KOPT-K1 (cell line): ENCODE data around the gene STEAP1.
"Not testable (repeated sequence)": the region's sequence is repeated elsewhere in the genome, so short reads cannot be mapped to it uniquely, and the experiment has no call there.

ENCODE experiments used
- H3K27ac ChIP-seq: fragments of 200-600 bp; sonication (generic); 2 replicates; pipeline ENCODE4 v1.5.1; 2016; ENCODE audit warnings: antibody characterized with exemption, mild to moderate bottlenecking, low read depth, low read length; ENCODE audit not compliant: poor library complexity, severe bottlenecking
- H3K36me3 ChIP-seq: fragments of 200-600 bp; sonication (generic); 2 replicates; pipeline ENCODE4 v1.5.1; 2017; ENCODE audit warnings: antibody characterized with exemption, mild to moderate bottlenecking, low read length, moderate library complexity; ENCODE audit not compliant: insufficient read depth
- H3K9me3 ChIP-seq: fragments of 200-600 bp; sonication (generic); 2 replicates; pipeline ENCODE4 v1.5.1; 2017; ENCODE audit warnings: antibody characterized with exemption, low read length, mild to moderate bottlenecking; ENCODE audit not compliant: insufficient read depth, poor library complexity, severe bottlenecking

The STEAP1 gene

DNA sequence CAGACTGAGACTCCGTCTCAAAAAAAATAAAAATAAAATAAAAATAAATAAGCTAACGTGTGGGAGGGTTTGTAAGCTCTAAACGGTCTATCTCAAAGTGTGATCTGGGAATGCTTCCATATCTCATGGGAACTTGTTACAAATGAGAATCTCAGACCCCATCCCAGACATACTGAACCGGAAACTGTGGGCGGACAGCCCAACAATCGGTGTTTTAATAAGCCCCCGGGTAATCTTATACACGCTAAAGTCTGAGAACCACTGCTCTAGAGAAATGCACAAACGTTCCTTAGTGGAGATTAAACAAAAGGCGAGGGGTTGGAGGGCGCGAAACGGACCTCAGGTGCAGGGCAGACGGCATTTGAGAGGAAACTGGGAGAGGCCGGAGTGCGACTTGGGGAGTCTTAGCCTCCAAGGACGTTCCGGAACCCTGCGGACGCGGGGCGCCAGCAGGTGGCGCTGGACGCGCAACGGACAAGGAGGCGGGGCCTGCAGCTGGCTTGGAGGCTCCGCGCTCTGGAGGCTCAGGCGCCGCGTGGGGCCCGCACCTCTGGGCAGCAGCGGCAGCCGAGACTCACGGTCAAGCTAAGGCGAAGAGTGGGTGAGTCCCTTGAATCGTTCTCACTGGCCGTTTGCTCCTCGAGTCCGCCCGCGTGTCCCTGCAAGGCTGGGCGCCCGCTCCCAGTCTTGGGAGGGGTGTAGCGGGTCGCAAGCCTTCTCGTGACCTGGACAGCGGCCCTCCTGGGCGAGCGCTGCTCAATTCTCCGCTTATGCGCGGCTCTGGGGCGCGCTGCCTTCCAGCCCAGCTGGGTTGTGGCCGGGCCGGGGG, at the start of gene STEAP1:
Gene STEAP1, plus strand, starts transcription at position 527 of the 829 bp plus-strand sequence. CDS start 5,320 bp downstream, outside the sequence.
- H3K36me3 ChIP-seq, H3K27ac ChIP-seq, H3K9me3 ChIP-seq: not testable (repeated sequence)

DNA sequence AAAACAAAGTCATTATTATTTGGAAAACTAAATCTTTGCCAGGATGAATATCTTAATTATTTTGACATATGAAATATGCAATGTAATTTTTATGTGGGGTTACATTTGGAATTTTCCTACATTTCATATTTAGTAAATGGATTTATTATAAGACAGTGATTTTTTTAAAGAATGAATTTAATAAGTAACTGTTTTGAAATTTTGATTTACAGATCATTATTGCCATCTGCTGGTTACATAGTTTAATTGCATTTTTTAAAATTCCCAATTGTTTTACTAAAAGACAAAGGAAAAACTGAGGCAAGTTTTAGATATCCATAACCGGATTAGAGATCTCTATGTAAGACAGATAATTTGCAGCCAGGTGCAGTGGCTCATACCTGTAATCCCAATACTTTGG, 39.3 kb upstream of the STEAP1 start:
- H3K27ac ChIP-seq, H3K36me3 ChIP-seq: not testable (repeated sequence)

GRCh38 chr7:90118551-90119177, 35.6 kb upstream of the STEAP1 start:
- H3K27ac ChIP-seq, H3K36me3 ChIP-seq: not testable (repeated sequence)

More for the DNA sequence above, 39.3 kb upstream of the STEAP1 start:
- not testable (repeated sequence) for H3K9me3 ChIP-seq

DNA sequence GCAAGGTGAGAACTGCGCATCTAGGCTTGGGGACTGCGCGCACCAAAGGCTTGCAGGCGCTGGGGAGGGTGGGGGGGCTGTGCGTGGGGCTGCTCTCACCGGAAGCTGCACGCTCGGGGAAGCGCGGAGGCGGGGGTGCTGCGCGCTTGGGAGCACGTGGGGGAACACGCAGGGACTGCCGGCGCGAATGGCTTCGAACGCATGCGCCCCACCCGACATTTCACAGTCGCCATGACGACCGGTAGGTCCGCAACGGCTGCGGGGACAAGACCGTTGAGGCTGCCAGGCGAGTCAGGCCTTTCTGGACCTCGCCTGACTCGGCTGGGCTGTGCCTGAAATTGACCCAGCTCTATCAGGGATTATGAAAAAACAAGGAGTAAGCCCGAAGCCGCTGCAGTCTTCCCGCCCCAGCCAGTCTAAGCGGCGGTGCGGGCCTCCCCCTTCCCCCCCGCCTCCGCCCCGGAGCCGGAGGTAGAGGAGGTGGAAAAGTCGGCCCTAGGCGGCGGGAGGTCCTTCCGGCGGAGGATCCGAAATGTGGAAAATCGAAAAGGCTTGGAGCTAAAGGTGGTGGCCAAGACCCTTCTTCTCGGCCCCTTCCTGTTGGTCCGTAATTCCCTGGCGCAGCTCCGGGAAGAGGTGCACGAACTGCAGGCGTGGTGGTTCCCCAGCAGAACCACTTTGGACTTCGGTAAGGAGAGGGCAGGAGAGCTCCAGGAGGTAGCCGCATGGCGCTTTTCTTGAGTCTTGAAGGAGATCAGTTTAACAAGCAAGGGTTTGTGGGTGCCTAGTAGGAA, 34.9 kb upstream of the STEAP1 start:
- no peaks in the 10 kb centered on the region for H3K36me3 ChIP-seq
- no peak overlapping the region for H3K27ac ChIP-seq

More at GRCh38 chr7:90118551-90119177, 35.6 kb upstream of the STEAP1 start:
- not testable (repeated sequence) for H3K9me3 ChIP-seq

GRCh38 chr7:90120205-90120604, 34.1 kb upstream of the STEAP1 start:
- H3K36me3 ChIP-seq, H3K27ac ChIP-seq, H3K9me3 ChIP-seq: not testable (repeated sequence)

More for the DNA sequence above, 34.9 kb upstream of the STEAP1 start:
- H3K9me3 ChIP-seq, result no peaks in the 10 kb centered on the region

- not testable (repeated sequence) for H3K27ac ChIP-seq, H3K36me3 ChIP-seq, H3K9me3 ChIP-seq
These were observed 22.5 kb upstream of the STEAP1 start for GRCh38 chr7:90131746-90132145.

DNA sequence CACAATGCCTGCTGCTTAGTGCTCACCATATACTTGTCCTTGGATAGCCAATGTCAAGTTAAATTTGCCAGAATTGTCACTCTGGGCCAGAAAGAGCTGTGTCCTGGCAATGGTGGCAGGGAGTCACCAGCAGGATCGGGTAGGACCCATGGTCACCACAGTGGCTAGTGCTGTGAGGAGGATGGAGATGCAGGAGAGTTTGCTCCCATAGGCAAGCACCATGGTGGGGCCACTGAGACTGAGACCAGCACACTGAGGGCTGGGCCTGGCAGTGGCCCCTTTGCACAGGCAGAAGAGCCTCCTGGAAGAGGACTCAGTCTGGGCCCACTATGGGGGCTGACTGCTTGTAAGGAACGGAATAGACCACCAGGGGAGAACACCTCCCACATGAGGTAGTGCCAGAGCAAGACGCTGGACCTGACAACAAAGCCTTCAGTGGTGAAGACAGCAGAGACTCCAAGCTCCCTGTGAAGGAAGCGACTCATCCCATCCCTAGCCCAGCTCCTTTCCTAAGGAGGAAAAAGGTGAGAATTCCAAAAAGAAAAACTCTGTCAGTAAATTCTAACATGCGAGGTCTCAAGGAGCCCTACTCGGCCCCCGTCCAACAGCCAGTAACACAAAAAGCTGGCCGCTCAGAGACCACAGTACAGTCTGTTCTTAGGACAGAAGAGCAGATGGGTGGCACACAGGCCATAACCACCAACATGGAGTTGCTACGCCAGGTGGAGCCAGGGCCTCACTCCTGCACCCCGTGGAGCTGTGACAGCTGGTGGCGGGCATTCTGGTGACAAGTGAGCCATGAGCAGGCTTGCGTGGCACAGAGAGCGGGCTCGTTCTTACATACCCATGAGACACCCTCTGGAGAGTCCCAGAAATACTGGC, 6.9 kb upstream of the STEAP1 start:
- not testable (repeated sequence) for H3K27ac ChIP-seq, H3K9me3 ChIP-seq, H3K36me3 ChIP-seq

GRCh38 chr7:90149428-90149827, 4.8 kb upstream of the STEAP1 start:
- H3K36me3 ChIP-seq, H3K27ac ChIP-seq, H3K9me3 ChIP-seq: not testable (repeated sequence)

DNA sequence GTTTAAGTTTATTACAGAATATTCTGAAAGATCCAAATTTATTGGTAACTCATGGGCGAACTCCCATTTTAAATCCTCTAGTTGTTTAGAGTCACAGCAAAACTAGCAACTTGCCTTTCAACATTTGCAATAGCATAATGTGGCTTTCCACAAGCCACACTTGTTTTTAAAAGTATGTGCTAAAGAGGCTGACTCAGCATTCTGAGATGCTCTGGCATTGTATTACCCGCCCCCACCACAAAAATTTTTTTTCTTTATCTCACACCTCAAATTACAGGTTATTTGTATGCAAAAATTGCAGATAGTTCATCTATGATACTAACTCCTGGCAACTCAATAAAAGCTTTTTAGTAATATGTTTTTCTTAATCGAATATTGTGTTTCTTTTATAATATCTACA, 2.4 kb upstream of the STEAP1 start:
- not testable (repeated sequence) for H3K36me3 ChIP-seq, H3K9me3 ChIP-seq, H3K27ac ChIP-seq

DNA sequence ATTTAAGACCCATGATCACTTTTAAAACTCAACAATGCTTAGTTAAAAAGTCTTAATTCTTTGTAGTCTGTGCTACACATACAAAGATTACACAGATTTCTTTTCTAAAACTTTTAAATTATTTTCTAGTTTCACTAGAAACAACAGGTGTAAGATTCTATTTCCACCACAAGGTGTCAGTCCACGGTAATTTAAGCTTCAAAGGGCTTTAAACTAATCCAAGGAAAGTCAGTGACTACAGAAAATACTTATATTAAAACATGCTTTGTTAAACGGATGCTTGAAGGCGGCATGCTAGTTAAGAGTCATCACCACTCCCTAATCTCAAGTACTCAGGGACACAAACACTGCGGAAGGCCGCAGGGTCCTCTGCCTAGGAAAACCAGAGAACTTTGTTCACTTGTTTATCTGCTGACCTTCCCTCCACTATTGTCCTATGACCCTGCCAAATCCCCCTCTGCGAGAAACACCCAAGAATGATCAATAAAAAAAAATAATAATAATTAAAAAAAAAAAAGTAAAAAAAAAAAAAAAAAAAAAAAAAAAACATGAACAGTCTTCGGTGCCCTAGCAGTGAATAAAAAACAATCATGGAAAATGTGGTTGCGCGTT, 1.5 kb upstream of the STEAP1 start:
- not testable (repeated sequence) for H3K27ac ChIP-seq, H3K36me3 ChIP-seq, H3K9me3 ChIP-seq

- Histone ChIP-seq H3K27ac (no peak overlapping the region), H3K36me3 (no peaks in the 10 kb centered on the region), H3K9me3 (no peaks in the 10 kb centered on the region)
These were observed 937 bp downstream of the STEAP1 start for GRCh38 chr7:90155206-90155605.

DNA sequence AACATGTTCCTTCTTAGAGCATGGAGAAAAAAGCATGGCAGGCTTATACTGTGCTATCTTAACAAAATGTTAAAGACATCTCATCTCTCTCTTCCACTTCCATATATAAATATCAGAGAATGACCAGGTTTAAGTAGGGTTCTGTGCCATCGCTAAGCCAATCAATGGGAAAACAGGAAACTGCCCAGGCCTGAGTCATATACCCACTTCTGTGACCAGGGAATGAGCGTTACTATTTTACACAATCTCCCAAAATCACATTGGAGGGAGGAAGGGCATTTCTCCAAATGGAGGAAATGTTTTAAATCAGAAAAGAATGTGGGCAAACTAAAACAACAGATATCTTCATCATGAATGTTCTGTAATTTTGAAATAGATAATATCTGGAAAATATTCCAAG, 3.1 kb downstream of the STEAP1 start:
- not testable (repeated sequence) for H3K27ac ChIP-seq

GRCh38 chr7:90157761-90158350, 3.6 kb downstream of the STEAP1 start:
- not testable (repeated sequence) for H3K27ac ChIP-seq, H3K36me3 ChIP-seq, H3K9me3 ChIP-seq

More for the DNA sequence above, 3.1 kb downstream of the STEAP1 start:
- H3K36me3 ChIP-seq, H3K9me3 ChIP-seq: not testable (repeated sequence)

DNA sequence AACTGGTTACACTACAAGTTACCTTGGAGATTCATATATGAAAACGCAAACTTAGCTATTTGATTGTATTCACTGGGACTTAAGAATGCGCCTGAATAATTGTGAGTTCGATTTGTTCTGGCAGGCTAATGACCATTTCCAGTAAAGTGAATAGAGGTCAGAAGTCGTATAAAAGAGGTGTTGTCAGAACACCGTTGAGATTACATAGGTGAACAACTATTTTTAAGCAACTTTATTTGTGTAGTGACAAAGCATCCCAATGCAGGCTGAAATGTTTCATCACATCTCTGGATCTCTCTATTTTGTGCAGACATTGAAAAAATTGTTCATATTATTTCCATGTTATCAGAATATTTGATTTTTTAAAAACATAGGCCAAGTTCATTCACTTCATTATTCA, 9.3 kb downstream of the STEAP1 start:
- Histone ChIP-seq H3K27ac (no peak overlapping the region), H3K9me3 (no peaks in the 10 kb centered on the region), H3K36me3 (no peaks in the 10 kb centered on the region)
